Endometrium (tissue), 2 donors: ENCODE measurements around the gene DQX1.
"Not testable (repeated sequence)": the region's sequence is repeated elsewhere in the genome, so short reads cannot be mapped to it uniquely, and the experiment has no call there.

Source experiments
- FAIRE-seq: peaks from 2 replicates; lab custom pipeline; 2012; peaks lifted over from hg19 to GRCh38; lab: Jason Lieb, UNC
- donor health status: control.
- donor health status: control.

Gene DQX1, protein sequence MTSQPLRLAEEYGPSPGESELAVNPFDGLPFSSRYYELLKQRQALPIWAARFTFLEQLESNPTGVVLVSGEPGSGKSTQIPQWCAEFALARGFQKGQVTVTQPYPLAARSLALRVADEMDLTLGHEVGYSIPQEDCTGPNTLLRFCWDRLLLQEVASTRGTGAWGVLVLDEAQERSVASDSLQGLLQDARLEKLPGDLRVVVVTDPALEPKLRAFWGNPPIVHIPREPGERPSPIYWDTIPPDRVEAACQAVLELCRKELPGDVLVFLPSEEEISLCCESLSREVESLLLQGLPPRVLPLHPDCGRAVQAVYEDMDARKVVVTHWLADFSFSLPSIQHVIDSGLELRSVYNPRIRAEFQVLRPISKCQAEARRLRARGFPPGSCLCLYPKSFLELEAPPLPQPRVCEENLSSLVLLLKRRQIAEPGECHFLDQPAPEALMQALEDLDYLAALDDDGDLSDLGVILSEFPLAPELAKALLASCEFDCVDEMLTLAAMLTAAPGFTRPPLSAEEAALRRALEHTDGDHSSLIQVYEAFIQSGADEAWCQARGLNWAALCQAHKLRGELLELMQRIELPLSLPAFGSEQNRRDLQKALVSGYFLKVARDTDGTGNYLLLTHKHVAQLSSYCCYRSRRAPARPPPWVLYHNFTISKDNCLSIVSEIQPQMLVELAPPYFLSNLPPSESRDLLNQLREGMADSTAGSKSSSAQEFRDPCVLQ

DNA sequence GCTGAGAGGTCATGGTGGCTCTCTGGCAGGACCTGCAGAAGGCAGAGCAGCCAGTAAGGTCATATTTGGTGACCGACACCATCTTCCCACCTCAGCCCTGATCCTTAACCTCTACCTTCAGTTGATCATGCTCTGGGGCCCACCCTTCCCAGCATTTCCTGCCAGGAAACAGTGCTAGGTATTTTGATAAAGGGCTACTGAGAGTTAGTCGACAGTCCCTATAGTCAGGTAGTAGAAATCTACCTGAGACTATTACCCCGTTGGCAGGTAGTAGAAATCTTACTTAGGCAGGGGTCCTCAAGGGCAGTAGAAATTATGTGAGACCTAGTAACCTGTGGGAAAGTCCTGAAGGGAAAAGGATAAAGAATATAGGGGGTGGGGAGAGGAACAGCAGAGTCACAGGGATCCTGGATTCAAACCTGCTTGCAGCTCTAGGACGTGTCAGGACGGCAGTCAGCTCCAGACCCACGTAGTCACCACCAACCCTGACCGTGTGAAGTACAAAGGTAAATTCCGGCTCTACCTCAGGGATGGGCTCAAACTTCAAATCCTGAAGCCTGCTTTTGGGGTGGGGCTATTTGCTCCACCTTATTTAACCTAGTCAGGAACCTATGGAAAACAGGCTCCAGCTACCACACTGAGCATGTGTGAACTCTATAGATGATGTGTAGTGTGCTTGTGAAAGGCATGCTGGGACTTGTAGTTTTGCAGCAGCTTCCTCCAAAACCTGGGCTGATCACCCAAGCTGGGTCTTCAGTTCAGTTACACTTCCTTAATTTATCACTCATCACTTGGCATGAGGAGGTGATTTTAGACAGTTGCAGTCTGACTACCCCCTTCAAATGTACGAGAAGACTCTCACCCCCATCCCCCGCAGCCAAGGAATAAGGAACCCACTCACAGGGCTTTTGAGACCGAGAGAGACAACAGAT is at the start of gene DQX1:
DQX1 (minus strand) TSS at position 515 of the 932 bp plus-strand sequence; CDS start at position 13, 502 bp downstream.
- FAIRE-seq = no peak

DNA sequence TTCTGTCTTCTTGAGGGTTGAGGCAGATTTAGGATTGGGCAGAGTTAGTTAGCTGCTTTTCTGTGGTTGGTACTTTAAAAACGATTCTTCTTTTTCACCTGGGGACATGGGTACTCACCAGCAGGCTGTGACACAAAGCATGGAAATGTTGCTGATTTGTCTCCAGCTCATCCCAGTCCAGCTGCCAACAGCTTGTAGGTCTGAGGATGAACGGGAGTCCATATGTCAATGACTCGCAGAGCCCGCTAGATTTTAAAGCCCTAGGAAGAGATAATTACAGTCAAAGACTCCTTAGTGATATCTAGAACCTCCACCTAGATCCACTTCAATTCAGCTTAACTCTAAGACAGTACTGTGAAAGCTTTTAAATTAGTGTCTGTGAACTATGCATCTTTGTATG is 49.3 kb upstream of the DQX1 start:
- FAIRE-seq = no peak

GRCh38 chr2:74573747-74574562 is 47.9 kb upstream of the DQX1 start:
- FAIRE-seq = no peak

DNA sequence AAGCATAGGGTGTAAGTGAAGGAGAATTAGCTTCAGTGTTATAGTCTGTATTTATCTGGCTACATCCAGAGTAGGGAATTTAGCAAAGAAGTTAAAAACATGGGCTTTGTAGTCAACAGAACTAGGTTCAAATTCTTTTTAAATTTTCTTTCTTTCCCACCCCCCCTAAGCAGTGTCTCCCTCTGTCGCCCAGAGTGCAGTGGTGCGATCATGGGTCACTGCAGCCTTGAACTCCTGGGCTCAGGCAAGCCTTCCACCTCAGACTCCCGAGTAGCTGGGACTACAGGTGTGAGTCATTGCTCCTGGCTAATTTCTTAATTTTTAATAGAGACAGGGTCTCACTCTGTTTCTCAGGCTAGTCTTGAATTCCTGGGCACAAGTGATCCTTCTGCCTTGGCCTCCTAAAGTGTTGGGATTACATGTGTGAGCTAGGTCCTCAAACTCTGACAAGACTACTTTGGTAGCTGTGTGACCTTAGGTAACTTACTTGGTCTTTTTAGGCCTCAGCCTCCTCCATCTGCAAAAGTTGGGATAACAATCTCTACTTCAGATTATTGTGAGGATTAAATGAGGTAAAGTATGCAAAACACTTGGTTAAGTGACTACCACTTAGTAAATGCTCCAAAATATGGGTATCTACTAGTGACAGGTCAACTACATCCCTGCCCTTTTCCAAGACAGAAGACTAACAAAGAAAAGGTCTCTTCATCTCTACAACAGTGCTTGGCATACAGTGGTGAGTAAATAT is 46.3 kb upstream of the DQX1 start:
- FAIRE-seq = no peak

DNA sequence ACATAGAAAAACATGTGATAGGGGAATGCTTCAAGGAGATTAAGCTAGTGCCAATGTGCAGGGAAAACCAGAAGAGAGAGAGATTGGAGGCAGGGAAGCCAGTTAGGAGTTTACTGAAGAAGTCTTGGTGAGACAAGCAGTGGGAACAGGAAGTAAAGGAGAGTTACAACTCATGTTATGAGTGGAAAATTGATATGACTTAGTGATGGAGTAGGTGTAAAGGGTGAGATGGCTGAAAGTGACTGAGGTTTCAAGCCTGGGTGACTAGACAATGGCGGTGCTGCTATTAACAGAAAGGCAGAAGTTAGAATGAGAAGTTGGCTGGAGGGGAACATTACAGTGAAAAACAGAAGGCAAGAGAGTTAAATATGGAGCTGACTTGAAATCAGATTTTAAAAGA is 45.0 kb upstream of the DQX1 start:
- no peak for FAIRE-seq

GRCh38 chr2:74569686-74570085 is 43.7 kb upstream of the DQX1 start:
- no peak for FAIRE-seq

DNA sequence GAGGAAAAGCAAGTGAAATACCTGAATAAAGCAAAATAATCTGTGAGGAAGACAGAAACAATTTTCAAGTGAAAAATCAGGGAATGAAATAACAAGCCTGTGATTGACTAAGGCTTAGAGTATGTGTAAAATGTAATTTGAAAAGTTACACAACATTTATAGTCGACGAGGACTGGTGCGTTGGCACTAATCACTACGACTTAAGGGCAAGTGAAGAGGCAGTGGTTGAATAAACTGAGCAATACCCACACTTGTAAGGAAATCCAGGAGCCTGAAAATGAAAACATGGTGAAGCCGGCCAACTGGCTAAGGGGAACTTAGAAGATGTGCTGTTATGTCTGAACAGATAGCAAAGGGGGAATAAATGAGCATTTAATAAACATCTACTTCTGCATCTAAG is 41.9 kb upstream of the DQX1 start:
- no peak for FAIRE-seq

GRCh38 chr2:74566754-74567085 is 40.7 kb upstream of the DQX1 start:
- FAIRE-seq = no peak

DNA sequence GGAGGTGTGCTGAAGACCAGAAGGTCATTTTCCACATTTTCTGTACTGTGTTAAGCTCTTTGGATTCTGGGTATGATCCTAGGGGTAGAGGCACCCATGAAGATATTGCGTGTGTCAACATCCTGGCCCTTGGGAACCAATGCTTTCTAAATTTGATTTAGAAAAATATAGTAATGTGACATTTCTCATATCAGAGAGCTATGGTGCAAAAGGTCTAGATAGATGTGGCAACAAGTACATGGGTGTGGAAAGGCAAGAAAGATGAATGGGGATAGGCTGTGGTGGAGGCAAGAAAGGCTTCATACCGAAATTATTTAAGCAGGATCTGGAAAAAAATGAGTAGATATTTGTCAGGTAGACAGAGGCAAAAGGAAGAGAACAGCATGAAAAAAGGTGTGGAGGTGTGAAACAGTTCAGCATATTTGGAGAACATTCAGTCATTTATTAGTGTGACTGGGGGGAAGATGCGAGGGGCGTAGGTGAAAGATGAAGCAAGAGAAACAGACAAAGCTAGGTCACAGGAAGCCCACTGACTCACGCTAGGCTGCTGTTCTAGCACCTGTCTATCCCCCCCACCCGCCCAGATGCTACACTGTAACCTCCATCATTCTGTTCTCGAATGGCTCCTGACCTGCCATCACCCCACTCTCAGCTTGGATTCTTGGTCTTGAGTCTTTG is 40.2 kb upstream of the DQX1 start:
- no peak for FAIRE-seq

GRCh38 chr2:74564222-74564621 is 38.2 kb upstream of the DQX1 start:
- FAIRE-seq = no peak

- FAIRE-seq = no peak
These were observed 36.2 kb upstream of the DQX1 start for GRCh38 chr2:74562126-74562775.

GRCh38 chr2:74561022-74561421 is 35.0 kb upstream of the DQX1 start:
- not testable (repeated sequence) for FAIRE-seq

GRCh38 chr2:74560591-74560990 is 34.6 kb upstream of the DQX1 start:
- no peak for FAIRE-seq

GRCh38 chr2:74559912-74560311 is 33.9 kb upstream of the DQX1 start:
- FAIRE-seq = no peak

- FAIRE-seq = no peak
These were observed 32.5 kb upstream of the DQX1 start for GRCh38 chr2:74558284-74559230.

- no peak for FAIRE-seq
These were observed 30.9 kb upstream of the DQX1 start for GRCh38 chr2:74556831-74557370.

- no peak for FAIRE-seq
These were observed 30.1 kb upstream of the DQX1 start for GRCh38 chr2:74556159-74556558.

GRCh38 chr2:74555610-74556103 is 29.6 kb upstream of the DQX1 start:
- no peak for FAIRE-seq
